Measurements from ENCODE around the gene PYCARD. TPM values are rescaled to one million over a fixed set of nuclear protein-coding genes. Genes with fewer than 3 reads are reported as not detected.
A peak's percentile ranks its signal among the peaks of the same experiment; 100 is the strongest.

PYCARD gene
- total RNA-seq, 5 donors from 2014 or later (not counting 1 experiment from before 2014, with no cell fraction given) = 16.1 to 40.3 (median 33.4) TPM

- ATAC-seq (replicated peaks in 1 of 4) (peak in 1 of 4 experiments; percentile 44), DNase-seq (no peak)
- no peaks in the 10 kb centered on the region for H3K9me3 ChIP-seq
- ChIA-PET POLR2A (interaction anchor here in 1 of 2 donors (0.5 to 1.1 kb wide), 3 partner anchors 23 to 415 kb away, joined by 3 to 7 read pairs (median 3); no protein-coding TSS in a partner anchor), CTCF (interaction anchor here (0.6 to 2.3 kb wide), 3 partner anchors 15 to 287 kb away, joined by 3 to 11 read pairs (median 6); no protein-coding TSS in a partner anchor)
- Mint-ChIP-seq H3K27me3 (no peaks in the 10 kb centered on the region), H3K4me3 (peak overlapping the region in 1 of 3 donors; percentile 48), H3K36me3 (no peaks in the 10 kb centered on the region), H3K4me1 (peaks cover 6 to 11% (median 9%) of the 10 kb centered on the region in 3 donors), H3K9me3 (no peaks in the 10 kb centered on the region), H3K27ac (peak overlapping the region in 1 of 2 donors; percentile 44)
- H3K36me3 ChIP-seq (ENCODE audit: control insufficient read depth in 2 of 2, extremely low read depth in 1 of 2, insufficient read depth in 1 of 2, low read length in 1 of 2) = no peaks in the 10 kb centered on the region
- H3K27ac ChIP-seq (ENCODE audit: low read length) = no peak overlapping the region
- WGBS (ENCODE audit: insufficient coverage) = 20% methylated on average over 4 of the region's 8 CpGs
- H3K4me1 ChIP-seq (ENCODE audit: control insufficient read depth in 1 of 2, extremely low read depth in 1 of 2, insufficient read depth in 2 of 2, low read length in 2 of 2) = peaks cover 0 to 6% of the 10 kb centered on the region in 2 experiments
- H3K4me3 ChIP-seq (ENCODE audit: control insufficient read depth in 1 of 2, extremely low read depth in 1 of 2, low read length in 1 of 2) = no peak overlapping the region
- H3K27me3 ChIP-seq (replicated peaks in 1 of 2; ENCODE audit: control insufficient read depth in 2 of 2, extremely low read depth in 1 of 2, insufficient read depth in 2 of 2, low read length in 1 of 2) = peaks cover 0 to 10% of the 10 kb centered on the region in 2 experiments
These were observed 45.4 kb downstream of the PYCARD start for GRCh38 chr16:31157136-31157535.

Other genes with a start within 250 kb of the PYCARD start
- gene SETD1A, start 245.0 kb downstream of the PYCARD start, total RNA-seq = 10 to 100 TPM; 34.6 to 43.6 (median 38.2) TPM
- gene HSD3B7, start 217.6 kb downstream of the PYCARD start, total RNA-seq = 1 to 10 TPM in 3 of 5 donors, under 1 TPM in 2; 0.33 to 3.5 (median 1.3) TPM
- gene STX1B, start 192.1 kb downstream of the PYCARD start, total RNA-seq = 1 to 10 TPM; 2.3 to 3.9 (median 3.4) TPM
- 100 to 1,000 TPM in 2 of 5 donors, 10 to 100 TPM in 3; 73.9 to 110 (median 94.6) TPM for gene STX4, start 169.2 kb downstream of the PYCARD start, total RNA-seq
- gene ZNF668, start 128.5 kb downstream of the PYCARD start, total RNA-seq = 10 to 100 TPM; 12.3 to 14.4 (median 14.3) TPM
- gene ZNF646, start 128.3 kb downstream of the PYCARD start, total RNA-seq = 10 to 100 TPM; 21.1 to 47.7 (median 44.1) TPM
- gene PRSS53, start 113.8 kb downstream of the PYCARD start, total RNA-seq = 10 to 100 TPM in 3 of 5 donors, 1 to 10 TPM in 2; 4.5 to 15.3 (median 13.1) TPM
- 10 to 100 TPM; 31.8 to 66.4 (median 56.9) TPM for gene VKORC1, start 108.0 kb downstream of the PYCARD start, total RNA-seq
- gene BCKDK, start 94.4 kb downstream of the PYCARD start, total RNA-seq = 10 to 100 TPM in 3 of 5 donors, 1 to 10 TPM in 2; 7.6 to 21.3 (median 19.3) TPM
- gene KAT8, start 85.1 kb downstream of the PYCARD start, total RNA-seq = 100 to 1,000 TPM in 3 of 5 donors, 10 to 100 TPM in 2; 92.3 to 122 (median 102) TPM
- gene PRSS8, start 67.0 kb downstream of the PYCARD start, total RNA-seq = 1 to 10 TPM in 1 of 5 donors, under 1 TPM in 2, not detected in 2; 0.43 to 1.1 (median 0.55) TPM
- 1 to 10 TPM in 4 of 5 donors, under 1 TPM in 1; 0.42 to 1.2 (median 1.1) TPM for gene PRSS36, start 52.7 kb downstream of the PYCARD start, total RNA-seq
- 100 to 1,000 TPM; 410 to 963 (median 434) TPM for gene FUS, start 22.6 kb downstream of the PYCARD start, total RNA-seq
- under 1 TPM in 3 of 5 donors, not detected in 2; 0.03 to 0.09 (median 0.09) TPM for gene TRIM72, start 11.4 kb upstream of the PYCARD start, total RNA-seq
- not detected for gene PYDC1, start 14.4 kb upstream of the PYCARD start, total RNA-seq
- 10 to 100 TPM in 2 of 5 donors, 1 to 10 TPM in 3; 1.8 to 20.0 (median 4.1) TPM for gene ITGAM, start 57.2 kb upstream of the PYCARD start, total RNA-seq
- 1 to 10 TPM; 1.4 to 4.3 (median 3.9) TPM for gene ITGAX, start 152.4 kb upstream of the PYCARD start, total RNA-seq
- gene ITGAD, start 190.6 kb upstream of the PYCARD start, total RNA-seq = under 1 TPM in 3 of 5 donors, not detected in 2; 0.22 to 0.70 (median 0.23) TPM
- not detected for gene COX6A2, start 225.6 kb upstream of the PYCARD start, total RNA-seq
- gene ZNF843, start 240.0 kb upstream of the PYCARD start, total RNA-seq = under 1 TPM in 4 of 5 donors, not detected in 1; 0.16 to 0.53 (median 0.26) TPM

All from T-cell (primary cell).